GM19395 (cell line): ENCODE measurements around the gene MRTFB.

ENCODE experiments used
- ATAC-seq: cut with Tn5 transposase; IDR thresholded peaks from one replicate; pipeline ENCODE4 v1.9.1; 2021; ENCODE audit warnings: mild to moderate bottlenecking, moderate library complexity; ENCODE audit not compliant: unreplicated experiment

MRTFB gene

DNA sequence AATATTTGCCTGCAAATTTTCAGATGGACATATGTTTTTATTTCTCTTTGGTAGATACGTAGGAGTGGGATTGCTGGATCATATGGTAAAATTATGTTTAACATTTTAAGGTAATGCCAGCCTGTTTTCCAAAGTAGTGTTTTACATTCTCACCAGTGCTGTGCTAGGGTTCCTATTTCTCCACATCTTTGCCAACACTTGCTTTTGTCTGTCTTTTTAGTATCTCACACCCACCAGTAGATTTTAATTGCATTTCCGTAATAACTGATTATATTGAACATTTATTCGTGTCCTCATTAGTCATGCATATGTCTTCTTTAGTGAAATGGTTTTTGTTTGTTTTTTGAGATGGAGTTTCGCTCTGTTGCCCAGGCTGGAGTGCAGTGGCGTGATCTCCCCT is 58.4 kb downstream of the MRTFB start:
- no peak for ATAC-seq

DNA sequence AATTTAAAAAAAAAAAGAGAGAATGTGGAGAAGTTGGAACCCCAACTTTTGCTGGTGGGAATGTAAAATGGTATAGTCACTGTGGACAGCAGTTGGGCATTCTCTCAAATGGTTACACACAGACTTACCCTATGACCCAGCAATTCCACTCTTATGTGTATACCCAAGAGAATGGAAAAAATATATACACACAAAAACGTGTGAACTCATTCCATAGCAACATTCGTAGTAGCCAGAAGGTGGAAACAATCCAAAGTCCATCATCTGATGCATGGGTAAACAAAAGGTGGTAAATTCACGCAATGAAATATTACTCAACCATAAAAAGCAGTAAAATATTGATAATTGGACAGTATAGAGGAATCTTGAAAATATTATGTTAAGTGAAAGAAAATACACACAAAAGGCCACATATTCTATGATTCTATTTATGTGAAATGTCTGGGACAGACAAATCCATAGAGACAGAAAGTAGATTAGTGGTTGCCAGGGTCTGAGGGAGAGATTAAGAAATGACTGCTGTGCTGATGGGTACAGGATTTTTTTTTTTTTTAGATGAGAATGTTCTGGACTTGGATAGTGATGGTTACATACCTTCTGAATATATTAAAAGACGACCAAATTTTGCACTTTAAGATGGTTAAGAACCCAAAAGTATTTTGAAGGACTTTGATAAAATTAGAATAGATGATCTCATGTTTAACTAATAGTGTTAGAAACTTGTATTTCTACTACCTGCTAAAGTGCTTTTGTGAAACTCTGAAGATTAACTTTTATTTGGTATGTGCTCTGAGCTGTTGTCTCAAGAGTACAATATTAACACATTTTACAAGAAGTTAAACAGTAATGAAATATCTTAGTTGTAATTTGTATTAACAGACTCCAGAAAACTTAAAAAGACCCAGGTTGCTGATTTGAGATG is 60.9 kb downstream of the MRTFB start:
- ATAC-seq: no peak

DNA sequence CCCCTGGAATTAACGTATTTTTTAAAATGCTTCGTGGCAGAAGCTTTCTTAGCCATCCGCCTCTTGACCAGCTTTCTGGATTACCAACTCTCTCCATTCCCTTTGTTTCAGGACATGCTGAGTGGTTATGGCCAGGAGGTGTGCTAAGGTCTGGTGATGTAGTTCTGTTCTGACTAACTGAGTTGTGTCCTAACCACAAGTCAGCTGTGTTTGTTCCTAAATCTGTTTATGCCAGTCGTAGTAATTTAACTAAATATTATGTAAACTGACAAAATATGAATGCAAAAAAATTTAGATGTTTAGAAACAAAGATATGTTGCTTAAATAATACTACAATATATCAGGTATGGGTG is 61.6 kb downstream of the MRTFB start:
- ATAC-seq: peak; percentile 70

DNA sequence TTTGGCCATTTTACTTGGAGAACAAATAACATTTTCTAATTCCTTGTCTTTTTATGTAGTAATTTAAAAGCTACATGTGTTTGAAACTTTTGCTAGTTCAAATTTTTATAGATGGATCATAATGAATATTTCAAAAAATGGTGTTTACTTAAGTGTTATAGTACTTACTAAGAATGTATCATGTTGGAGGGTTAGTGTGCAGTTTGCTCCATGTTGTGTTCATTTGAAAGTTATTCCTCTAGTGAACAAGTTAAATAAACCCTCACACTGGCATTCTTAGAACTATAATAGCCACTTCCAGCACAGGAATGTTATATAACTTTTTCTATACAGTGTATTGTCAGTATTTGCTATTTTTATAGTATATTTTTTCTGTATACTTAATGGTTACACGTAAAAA is 62.8 kb downstream of the MRTFB start:
- no peak for ATAC-seq

DNA sequence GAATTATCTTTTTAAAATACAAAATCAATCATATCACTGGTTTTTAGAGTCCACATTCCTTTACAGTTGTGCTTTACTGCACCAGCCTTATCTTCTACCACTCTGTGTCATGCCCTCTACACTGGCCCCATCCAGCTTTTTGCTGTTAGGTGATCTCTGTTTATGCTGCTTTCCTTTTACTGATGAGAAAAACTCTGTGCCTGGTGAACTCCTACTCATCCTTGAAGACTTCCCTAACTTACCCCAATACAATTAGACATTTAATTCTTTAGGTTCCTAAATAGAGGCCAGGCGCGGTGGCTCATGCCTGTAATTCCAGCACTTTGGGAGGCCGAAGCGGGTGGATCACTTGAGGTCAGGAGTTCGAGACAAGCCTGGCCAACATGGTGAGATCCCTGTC is 64.6 kb downstream of the MRTFB start:
- ATAC-seq: no peak

DNA sequence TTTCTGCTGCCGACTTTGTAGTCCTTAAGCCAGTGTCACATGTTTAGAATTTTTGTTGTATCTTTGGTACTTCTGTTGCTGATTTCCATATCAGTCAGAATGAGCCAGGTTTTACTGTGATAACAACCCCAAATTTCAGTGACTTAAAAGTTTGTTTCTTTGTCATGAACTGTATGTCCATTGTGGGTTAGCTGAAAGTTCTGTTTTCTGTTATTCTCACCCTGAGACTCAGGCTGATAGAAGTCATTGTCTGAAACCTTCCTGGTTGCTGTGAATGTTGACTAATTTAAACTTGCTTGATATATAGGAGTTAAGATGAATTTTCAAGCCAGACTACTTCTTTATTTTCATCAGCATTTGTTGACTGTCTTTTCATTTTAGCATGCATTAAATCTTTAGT is 68.8 kb downstream of the MRTFB start:
- no peak for ATAC-seq

DNA sequence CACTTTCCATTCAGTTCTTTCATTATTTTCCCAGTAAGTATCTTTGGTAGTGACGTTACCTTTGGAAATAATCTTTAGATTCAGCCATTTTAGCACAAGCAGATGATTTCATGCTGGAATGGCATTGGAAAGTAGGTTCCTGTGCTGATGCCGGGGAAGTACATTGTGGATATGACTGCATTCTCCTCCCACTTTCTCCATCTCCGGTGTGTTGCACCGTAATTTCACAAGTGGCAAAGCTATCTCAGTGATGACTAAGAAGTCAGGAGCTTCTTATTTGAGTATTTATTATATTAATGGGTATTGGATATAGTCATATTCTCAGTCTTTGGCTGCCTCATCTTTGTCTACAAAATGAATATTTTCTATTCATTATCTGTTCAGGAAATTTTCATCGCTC is 69.8 kb downstream of the MRTFB start:
- ATAC-seq: no peak

DNA sequence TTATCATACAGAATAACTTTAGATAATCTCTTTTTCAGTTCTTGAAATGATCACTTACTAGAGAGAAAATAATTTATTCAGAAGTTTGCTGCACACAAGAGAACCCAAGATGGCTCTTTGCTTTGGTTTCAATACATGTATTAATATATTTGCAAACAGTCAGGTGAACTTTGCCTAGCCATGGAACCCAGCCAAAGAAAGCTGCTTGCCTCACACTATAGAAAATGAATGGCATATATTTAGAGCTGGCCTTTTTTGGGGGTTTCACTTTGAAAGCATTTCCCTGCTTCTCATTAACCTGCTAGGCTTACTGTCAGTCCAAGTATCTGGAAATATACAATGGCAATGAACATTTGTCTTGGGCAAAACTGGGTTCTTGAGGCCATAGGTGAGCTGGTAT is 75.3 kb downstream of the MRTFB start:
- no peak for ATAC-seq

DNA sequence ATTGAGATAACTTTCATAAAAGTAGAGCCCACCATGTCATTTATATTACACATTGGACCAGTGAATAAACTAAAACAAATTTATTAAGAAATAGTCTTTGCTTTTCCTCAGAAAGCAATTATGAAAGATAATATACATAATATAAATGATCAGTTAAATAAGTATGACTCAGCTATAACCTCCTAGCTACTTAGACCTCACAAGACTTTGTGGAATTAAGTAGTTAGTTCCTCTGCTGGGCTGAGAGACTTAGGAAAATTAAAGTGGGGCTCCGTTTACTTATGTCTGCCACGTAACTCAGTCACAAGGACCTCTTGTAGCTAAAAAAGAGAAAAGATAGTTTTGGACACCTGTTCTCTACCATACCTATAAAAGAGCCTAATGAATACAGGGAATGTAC is 76.9 kb downstream of the MRTFB start:
- ATAC-seq: no peak

DNA sequence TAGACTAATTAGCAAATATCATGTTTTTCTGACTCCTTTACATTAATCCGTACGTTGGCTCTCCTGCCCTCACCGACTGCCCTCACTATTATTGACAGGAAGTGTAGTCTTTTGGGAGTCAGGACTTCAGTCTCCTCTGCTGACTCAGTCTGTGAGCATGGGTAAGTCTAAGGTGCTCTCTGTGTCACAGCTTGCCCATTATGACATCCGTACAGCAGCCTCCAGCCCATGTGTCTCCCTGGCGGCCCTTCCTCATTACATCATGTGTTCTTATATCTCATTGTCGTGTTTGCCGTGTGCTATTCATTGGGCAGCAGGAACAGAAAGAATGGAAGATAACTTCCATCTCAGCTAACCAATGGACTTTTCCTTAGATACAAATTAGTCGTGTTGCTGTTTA is 77.5 kb downstream of the MRTFB start:
- ATAC-seq: no peak

DNA sequence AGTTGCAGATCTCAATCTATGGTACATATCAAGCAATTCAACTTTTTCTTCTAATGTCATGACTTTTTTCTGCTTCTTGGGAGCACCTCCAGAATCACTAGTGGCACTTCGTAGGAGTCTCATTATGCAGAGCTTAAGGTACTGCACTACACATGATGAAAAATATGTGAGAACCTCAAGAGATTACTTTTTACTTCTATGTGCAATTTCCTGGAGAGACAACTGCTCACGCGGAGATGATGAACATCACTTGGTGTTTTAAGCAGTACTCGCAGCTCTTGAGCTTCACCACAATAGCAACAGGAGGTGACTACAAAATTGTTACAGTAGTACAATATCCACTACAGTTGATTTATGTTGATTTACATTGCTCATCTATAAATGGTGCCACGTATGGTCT is 79.7 kb downstream of the MRTFB start:
- no peak for ATAC-seq

DNA sequence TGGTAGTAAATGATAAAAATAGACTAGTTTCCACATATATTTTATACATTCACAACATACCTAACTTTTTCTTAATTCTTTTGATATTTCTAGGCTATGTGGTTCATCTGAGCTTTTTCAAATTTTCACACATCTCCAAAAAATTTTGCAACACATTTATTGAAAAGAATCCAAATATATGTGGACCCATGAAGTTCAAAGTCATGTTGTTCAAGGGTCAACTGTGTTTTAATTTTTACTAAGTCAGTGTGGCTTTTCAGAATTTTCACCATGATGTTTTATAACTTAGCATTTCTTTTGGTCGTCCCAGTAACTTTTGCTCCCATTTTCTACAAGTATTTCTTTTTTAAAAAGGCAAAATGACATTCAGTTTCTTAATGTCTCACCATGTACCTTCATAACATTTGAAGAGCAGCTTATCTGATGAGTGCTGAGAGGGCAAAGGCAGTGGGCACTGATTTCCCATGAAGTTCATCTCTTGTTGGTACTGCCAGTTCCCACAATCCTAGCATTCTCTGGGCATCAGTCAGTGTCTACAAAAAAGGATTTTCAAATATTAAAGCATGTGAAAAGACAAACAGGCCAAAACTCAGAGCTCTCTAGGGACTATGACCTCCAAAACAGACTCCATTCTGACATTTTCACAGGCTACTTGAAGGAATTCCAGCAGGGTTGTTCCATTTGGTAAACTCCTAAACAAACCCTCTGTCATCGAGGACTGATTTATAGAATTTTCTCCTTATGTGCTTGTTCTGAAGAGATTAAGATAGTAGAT is 80.3 kb downstream of the MRTFB start:
- ATAC-seq: no peak

DNA sequence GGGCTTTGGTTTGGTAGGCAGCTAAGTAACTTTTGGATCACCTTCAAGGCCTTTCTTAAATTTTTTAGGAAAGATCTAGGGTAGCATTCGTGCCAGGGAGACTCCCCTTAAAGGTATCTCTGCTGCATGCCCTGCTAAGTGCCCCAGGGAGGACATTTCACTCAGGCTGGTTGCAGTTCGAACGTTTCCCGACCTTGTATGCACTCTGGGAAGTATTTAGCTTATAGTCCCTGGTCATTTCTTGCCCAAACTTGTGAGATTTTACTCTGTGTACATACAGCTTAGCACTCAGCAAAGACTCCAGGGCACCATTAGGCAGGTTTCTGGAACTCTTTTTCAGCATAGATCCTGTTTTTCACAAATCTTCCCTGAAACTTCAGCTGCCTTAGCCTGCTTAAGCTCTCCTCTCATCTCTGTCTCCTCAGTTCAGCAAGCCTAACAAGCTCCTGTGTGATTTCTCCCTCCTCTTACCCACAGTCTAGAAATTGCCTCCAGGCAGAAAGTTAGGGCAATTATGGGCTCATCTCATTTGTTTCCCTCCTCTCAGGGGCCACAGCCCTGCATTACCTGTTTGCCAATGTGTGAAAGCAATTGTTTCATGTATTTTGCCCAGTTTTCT is 84.6 kb downstream of the MRTFB start:
- no peak for ATAC-seq

DNA sequence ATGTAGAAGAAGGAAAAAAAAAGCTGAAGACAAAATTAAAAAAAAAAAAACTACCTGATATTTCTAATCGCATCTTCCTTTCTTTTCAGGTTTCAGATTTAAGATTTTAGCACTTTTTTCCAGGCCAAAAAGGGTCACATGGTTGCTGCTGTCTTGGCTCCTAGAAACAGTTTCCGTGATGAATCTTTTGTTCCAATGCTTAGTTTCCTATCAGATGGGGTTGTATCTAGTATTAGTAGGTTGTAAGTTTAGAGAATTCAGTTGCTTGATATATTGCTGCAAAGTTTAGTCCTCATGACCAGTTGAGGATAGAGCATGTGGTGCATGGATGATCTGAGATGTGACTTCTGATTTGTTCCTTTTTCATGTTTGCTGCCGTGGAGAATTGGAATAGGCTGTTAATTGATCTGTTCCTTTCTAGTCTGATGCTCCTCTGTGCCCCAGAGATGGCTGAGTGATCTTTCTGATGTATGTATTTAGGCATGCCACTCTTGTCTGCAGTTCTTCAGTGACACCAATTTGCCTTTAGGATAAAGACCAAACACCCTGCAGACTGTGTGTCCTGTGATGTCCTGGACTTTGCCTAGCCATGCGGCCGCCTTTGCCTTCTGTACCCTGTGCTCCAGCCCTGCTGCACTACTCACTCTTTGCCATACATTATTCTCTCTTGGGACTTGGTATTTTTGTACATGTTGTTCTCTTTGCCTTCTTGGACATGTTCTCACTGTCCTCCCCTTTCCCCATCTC is 94.0 kb downstream of the MRTFB start:
- no peak for ATAC-seq

DNA sequence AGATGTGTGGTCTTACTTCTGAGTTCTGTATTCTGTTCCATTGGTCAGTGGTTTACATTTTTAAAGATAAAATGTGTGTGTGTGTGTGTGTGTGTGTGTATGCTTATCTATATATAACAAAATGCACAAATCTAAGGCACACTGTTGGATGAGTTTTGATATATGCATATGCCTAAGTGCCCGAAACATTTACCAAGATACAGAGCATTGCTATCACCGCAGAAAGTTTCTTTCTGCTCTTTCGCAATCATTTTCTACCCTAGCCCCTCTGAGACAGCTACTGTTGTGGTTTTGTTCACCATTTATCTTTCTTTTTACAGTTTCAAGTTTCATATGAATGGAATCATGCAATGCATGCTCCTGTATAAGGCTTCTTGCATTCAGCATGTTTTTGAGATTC is 97.0 kb downstream of the MRTFB start:
- ATAC-seq: no peak

DNA sequence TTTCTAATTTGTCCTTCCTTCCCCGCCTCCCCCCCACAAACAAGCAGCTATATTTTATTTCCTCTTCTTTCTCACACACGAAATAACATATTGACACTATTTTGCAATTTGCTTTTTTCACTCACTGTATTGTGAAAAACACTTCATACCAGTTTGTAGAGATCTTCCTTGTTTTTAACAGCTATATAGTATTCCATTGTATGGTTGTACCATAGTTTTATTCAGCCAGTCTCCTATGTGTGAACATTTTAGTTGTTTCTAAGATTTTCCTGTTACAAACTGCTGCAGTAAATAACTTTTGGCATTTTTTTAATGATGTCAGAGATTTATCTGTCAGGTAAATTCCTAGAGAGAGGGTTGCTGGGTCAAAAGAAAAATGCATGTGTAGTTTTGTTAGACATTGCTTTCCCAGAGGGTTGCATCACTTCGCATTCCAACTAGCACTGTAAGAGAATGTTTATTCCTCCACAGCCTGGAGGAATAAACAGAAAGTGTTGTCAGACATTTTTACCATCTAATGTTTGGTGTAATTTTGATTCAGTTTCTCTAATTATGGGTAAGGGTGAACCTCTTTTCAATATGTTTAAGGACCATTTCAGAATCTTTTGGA is 101.2 kb downstream of the MRTFB start:
- ATAC-seq: no peak

DNA sequence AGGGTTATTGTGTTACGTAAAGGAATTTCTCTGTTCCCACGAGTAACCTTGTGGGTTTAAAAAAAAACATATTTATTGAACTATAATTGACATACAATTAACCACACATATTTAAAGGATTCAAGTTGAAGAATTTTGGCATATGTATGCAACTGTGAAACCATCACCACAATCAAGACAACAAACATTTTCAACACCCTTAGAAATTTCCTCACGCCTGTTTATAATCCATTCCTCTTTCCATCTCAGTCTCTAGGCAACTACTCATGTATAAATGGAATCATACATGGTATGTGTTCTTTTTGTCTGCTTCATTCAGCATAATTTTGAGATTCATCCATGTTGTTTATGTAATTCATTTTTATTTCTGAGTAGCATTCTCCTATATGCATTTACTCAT is 104.0 kb downstream of the MRTFB start:
- ATAC-seq: no peak

DNA sequence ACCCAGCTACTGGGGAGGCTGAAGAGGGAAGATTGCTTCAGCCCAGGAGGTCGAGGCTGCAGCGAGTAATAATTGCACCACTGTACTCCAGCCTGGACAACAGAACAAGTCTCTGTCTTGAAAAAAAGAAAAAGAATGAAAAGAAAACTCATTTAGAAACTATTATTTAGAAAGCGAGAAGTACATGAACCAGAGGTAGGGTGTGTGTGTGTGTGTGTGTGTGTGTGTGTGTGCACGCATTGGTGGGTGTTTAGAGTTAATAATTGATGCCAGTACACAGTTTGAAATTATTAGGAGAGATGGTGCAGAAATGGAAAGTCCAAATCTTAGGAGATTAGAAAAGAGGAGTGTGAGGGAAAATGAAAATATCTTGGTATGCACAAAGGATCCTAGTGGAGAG is 106.6 kb downstream of the MRTFB start:
- ATAC-seq: no peak

DNA sequence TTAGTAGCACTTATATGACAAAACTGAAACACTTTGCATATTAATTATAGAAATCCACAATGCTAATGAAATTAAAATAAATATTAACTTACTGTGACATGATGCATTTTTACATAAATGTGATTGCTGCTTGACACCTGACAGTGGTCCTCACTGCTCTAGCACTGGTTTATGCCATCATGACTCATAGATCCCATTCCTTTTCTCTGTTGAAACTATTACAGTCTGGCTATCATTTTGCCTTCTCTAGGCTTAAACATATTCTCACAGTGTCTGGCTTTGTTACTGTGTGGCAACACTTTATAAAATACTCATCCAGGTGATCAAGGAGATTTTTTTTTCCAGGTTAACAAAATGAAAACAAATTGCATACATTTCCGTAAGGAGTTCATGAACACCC is 108.0 kb downstream of the MRTFB start:
- ATAC-seq: no peak

DNA sequence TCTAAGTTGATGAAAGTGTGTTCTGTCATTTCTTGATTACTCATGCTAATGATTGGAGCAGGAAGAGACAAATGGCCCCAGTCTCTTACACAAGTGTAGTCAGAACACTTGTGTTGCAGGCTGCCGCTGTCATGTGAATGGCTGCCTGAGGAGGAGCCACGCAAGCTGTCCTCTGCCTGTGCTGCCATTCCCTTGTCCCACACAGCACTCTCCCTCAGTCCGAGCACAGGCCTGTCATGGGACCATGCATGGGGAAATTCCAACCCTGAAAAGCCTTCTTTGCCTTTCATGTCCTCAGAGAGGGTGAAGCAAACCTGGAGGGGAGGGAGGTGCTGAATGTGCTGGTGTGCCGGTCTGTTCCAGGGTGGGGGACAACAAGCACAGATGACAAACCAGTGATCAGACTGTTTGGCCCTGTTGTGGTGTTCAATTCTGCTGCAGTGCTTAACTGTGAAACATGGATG is 109.4 kb downstream of the MRTFB start:
- no peak for ATAC-seq
